ENCODE data around the gene ASTN1. TPM values are rescaled to one million over a fixed set of nuclear protein-coding genes. Genes with fewer than 3 reads are reported as not detected.

Gene ASTN1
- polyA plus RNA-seq, 1 of the 3 experiments (the other 2 are of a cell fraction), result 0.13 TPM

DNA sequence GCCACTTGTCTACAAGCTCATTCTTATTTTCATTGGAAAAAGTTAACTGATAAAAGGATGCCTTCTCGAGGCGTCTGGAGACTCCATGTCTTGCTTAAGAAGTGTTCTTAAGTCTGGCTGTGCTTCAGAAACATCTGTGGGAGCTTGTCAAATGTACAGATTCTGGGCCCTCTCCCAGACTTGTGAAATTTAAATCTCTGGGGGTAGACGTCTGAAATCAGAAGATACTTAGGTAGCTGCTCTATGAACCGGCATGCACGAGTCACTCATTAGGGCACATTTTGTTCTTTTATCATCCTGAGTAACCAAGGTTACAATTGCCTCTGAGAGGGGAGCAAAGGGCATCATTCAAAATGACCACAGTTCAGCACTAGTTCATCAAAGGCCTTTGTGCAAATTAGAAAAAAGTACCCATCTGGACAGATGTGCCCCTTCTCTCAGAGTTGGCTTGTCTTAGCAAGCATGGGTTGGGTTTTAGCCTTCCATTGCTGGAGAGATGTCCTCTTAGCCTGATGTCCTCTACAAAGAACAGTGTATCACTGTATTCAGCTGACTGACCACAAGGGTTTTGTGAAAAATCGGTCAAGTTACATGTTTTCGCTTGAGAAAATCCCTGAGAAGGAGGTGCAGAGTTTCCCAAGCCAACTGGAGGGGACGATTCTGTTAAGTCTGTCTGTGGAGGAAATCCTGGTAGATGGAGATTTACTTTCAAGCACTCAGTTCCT is 156.9 kb downstream of the ASTN1 start:
- Histone ChIP-seq H3F3A (replicated peaks; ENCODE audit: insufficient read depth) (no peaks in the 10 kb centered on the region), H3K27ac (ENCODE audit: low read depth in 2 of 2, low read length in 1 of 2) (peak overlapping the region in 1 of 2 experiments; percentile 96; a peak in 2 of 4 replicates), H3K4me2 (no peak overlapping the region), H3K9me3 (no peaks in the 10 kb centered on the region), H3K9ac (no peak overlapping the region), H3K36me3 (replicated peaks in 1 of 2; ENCODE audit: control insufficient read depth in 1 of 2, insufficient read depth in 2 of 2, low read length in 1 of 2) (no peaks in the 10 kb centered on the region), H3K79me2 (ENCODE audit: insufficient read depth) (no peaks in the 10 kb centered on the region), H3K4me1 (ENCODE audit: control insufficient read depth in 1 of 2, insufficient read depth in 2 of 2, low read depth in 1 of 2, low read length in 1 of 2) (peaks cover 0 to 31% of the 10 kb centered on the region in 2 experiments; a peak in 2 of 4 replicates), H3K4me3 (ENCODE audit: low read depth in 2 of 2, low read length in 1 of 2) (no peak overlapping the region), H4K20me1 (ENCODE audit: insufficient read depth) (no peaks in the 10 kb centered on the region), H2AFZ (ENCODE audit: low read depth) (no peak overlapping the region), H3K27me3 (ENCODE audit: insufficient read depth) (no peaks in the 10 kb centered on the region), H3K9me2 (no peaks in the 10 kb centered on the region)
- no peak for DNase-seq
- 45% methylated on average over 8 of the region's 8 CpGs for WGBS (ENCODE audit: low lambda C conversion rate)
- ChIA-PET CTCF (interaction anchor here (0.7 to 1.7 kb wide), 2 partner anchors 88 to 110 kb away, joined by 3 to 8 read pairs; no protein-coding TSS in a partner anchor), POLR2A (no interaction called here)
- TF ChIP-seq, protein P1, sequence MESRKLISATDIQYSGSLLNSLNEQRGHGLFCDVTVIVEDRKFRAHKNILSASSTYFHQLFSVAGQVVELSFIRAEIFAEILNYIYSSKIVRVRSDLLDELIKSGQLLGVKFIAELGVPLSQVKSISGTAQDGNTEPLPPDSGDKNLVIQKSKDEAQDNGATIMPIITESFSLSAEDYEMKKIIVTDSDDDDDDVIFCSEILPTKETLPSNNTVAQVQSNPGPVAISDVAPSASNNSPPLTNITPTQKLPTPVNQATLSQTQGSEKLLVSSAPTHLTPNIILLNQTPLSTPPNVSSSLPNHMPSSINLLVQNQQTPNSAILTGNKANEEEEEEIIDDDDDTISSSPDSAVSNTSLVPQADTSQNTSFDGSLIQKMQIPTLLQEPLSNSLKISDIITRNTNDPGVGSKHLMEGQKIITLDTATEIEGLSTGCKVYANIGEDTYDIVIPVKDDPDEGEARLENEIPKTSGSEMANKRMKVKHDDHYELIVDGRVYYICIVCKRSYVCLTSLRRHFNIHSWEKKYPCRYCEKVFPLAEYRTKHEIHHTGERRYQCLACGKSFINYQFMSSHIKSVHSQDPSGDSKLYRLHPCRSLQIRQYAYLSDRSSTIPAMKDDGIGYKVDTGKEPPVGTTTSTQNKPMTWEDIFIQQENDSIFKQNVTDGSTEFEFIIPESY (IDR thresholded peaks at IDR 0.05; ENCODE audit: borderline replicate concordance, low read depth), result no peak
- no peak for TF ChIP-seq RAD21 (IDR thresholded peaks at IDR 0.05; ENCODE audit: low read length)
- TF ChIP-seq RCOR1 (IDR thresholded peaks at IDR 0.05; ENCODE audit: low read length), result no peak
- no peak for TF ChIP-seq TEAD4 (IDR thresholded peaks at IDR 0.05; ENCODE audit: borderline replicate concordance, insufficient read depth)
- TF ChIP-seq CHD2 (IDR thresholded peaks at IDR 0.05; ENCODE audit: low read length, partially characterized antibody), result no peak
- TF ChIP-seq SMC3 (IDR thresholded peaks at IDR 0.05; ENCODE audit: low read depth, low read length), result no peak
- no peak for TF ChIP-seq SIN3A (IDR thresholded peaks at IDR 0.05; ENCODE audit: borderline replicate concordance, low read depth, low read length)
- TF ChIP-seq RFX5 (IDR thresholded peaks at IDR 0.05; ENCODE audit: low read length), result no peak
- TF ChIP-seq, protein P2, sequence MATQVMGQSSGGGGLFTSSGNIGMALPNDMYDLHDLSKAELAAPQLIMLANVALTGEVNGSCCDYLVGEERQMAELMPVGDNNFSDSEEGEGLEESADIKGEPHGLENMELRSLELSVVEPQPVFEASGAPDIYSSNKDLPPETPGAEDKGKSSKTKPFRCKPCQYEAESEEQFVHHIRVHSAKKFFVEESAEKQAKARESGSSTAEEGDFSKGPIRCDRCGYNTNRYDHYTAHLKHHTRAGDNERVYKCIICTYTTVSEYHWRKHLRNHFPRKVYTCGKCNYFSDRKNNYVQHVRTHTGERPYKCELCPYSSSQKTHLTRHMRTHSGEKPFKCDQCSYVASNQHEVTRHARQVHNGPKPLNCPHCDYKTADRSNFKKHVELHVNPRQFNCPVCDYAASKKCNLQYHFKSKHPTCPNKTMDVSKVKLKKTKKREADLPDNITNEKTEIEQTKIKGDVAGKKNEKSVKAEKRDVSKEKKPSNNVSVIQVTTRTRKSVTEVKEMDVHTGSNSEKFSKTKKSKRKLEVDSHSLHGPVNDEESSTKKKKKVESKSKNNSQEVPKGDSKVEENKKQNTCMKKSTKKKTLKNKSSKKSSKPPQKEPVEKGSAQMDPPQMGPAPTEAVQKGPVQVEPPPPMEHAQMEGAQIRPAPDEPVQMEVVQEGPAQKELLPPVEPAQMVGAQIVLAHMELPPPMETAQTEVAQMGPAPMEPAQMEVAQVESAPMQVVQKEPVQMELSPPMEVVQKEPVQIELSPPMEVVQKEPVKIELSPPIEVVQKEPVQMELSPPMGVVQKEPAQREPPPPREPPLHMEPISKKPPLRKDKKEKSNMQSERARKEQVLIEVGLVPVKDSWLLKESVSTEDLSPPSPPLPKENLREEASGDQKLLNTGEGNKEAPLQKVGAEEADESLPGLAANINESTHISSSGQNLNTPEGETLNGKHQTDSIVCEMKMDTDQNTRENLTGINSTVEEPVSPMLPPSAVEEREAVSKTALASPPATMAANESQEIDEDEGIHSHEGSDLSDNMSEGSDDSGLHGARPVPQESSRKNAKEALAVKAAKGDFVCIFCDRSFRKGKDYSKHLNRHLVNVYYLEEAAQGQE (IDR thresholded peaks at IDR 0.05; ENCODE audit: low read depth, low read length), result no peak
- no peak for TF ChIP-seq YY1 (IDR thresholded peaks at IDR 0.05; ENCODE audit: low read depth)
- TF ChIP-seq, protein P3, sequence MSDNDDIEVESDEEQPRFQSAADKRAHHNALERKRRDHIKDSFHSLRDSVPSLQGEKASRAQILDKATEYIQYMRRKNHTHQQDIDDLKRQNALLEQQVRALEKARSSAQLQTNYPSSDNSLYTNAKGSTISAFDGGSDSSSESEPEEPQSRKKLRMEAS (IDR thresholded peaks at IDR 0.05; ENCODE audit: low read depth), result no peak
- no peak for TF ChIP-seq NRF1 (IDR thresholded peaks at IDR 0.05; ENCODE audit: low read depth, low read length)
- no peak for TF ChIP-seq NFIC (IDR thresholded peaks at IDR 0.05; ENCODE audit: borderline replicate concordance)
- no peak for TF ChIP-seq JUND (IDR thresholded peaks at IDR 0.05)
- no peak for TF ChIP-seq FOXJ3 (CRISPR knock-in tag; IDR thresholded peaks at IDR 0.05)
- TF ChIP-seq POLR2AphosphoS5 (IDR thresholded peaks at IDR 0.05; ENCODE audit: low read depth, low read length), result no peak
- TF ChIP-seq, protein P4, sequence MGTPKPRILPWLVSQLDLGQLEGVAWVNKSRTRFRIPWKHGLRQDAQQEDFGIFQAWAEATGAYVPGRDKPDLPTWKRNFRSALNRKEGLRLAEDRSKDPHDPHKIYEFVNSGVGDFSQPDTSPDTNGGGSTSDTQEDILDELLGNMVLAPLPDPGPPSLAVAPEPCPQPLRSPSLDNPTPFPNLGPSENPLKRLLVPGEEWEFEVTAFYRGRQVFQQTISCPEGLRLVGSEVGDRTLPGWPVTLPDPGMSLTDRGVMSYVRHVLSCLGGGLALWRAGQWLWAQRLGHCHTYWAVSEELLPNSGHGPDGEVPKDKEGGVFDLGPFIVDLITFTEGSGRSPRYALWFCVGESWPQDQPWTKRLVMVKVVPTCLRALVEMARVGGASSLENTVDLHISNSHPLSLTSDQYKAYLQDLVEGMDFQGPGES (IDR thresholded peaks at IDR 0.05; ENCODE audit: low read depth, low read length), result no peak
- no peak for TF ChIP-seq FOSL2 (IDR thresholded peaks at IDR 0.05; ENCODE audit: borderline replicate concordance, low read depth)
